GM10266 (cell line): ENCODE results near the gene CNTNAP5.

ENCODE experiments used
- DNase-seq: peaks from one replicate; pipeline ENCODE4 v3.0.0; 2012; ENCODE audit errors: extremely low spot score
- CTCF ChIP-seq: IDR thresholded peaks from 2 replicates; pipeline ENCODE4 v1.5.1; 2012; ENCODE audit warnings: mild to moderate bottlenecking, low read depth; ENCODE audit not compliant: control insufficient read depth, insufficient read depth; ENCODE audit errors: missing control alignments

CNTNAP5 gene

GRCh38 chr2:124664363-124664762 is 639.3 kb downstream of the CNTNAP5 start:
- DNase-seq: no peak
- no peak for TF ChIP-seq CTCF

GRCh38 chr2:124666976-124667375 is 641.9 kb downstream of the CNTNAP5 start:
- TF ChIP-seq CTCF: no peak
- DNase-seq: no peak

- DNase-seq: no peak
- no peak for TF ChIP-seq CTCF
Observed at GRCh38 chr2:124668161-124668560, 643.1 kb downstream of the CNTNAP5 start.

- TF ChIP-seq CTCF: no peak
- DNase-seq: no peak
Observed at GRCh38 chr2:124670187-124670586, 645.1 kb downstream of the CNTNAP5 start.

GRCh38 chr2:124678043-124678442 is 653.0 kb downstream of the CNTNAP5 start:
- no peak for DNase-seq
- TF ChIP-seq CTCF: no peak

GRCh38 chr2:124683536-124684428 is 658.7 kb downstream of the CNTNAP5 start:
- no peak for DNase-seq
- TF ChIP-seq CTCF: no peak

GRCh38 chr2:124689348-124689747 is 664.3 kb downstream of the CNTNAP5 start:
- TF ChIP-seq CTCF: no peak
- DNase-seq: no peak
